ENCODE results near the gene ARHGEF19.

GRCh38 chr1:16252912-16253311 lies 40.5 kb upstream of the ARHGEF19 start:
- no peak for TF ChIP-seq CTCF (IDR thresholded peaks at IDR 0.05; ENCODE audit: insufficient read depth, low read length)
- no peak for TF ChIP-seq SPI1 (IDR thresholded peaks at IDR 0.05; ENCODE audit: borderline replicate concordance, low read depth)
- no peak for TF ChIP-seq POLR2AphosphoS5 (IDR thresholded peaks at IDR 0.05; ENCODE audit: low read depth)
- TF ChIP-seq GABPA (IDR thresholded peaks at IDR 0.05; ENCODE audit: low read depth), result no peak
- no peak for TF ChIP-seq REST (IDR thresholded peaks at IDR 0.05; ENCODE audit: insufficient replicate concordance, low read depth)
